ENCODE measurements around the gene ZMYND10. TPM values are rescaled to one million over a fixed set of nuclear protein-coding genes. Genes with fewer than 3 reads are reported as not detected.

ZMYND10 gene
- total RNA-seq, 1 donor from 2014 or later, result 0.39 TPM

DNA sequence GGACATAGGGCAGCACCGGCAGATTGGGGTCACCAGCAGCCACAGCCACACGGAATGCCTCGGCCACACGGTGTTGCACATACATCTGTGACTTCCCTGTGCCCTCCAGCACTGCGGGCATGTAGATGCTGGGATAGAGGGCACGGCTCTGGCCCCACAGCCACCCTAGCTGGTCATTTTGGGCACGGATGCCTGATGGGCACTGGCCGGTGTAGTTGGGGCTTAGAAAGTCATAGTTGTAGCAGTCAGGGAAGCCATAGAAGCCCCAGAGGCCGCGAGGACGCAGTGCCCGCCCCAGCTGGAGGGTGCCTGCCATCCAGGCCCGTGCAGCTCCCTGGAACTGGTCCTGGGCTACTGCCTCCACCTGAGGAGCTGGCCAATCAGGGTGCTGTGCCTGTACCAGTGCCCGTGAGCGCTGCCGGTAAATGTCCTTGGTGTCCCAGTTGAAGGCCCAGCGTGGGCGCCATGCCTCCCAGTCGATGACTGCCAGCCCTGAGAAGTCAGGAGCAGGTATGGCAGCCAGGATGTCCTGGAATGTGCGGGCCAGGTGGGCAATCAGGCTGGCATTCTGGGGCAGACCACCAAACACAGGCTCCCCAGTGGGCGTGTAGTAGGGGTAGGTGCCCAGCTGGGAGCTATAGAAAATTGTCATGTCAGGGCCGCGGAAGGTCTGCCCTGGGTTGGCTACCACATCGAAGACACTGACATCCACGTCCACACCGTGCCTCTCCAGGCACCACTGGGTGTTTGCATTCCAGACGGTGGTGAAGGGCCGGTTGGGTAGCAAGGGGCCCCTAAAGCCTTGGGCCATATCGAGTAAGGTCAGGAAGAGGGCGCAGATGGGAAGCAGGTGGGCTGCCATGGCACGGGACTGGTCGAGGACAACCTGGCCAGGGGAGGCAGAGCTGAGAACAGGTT lies 43.2 kb downstream of the ZMYND10 start:
- Mint-ChIP-seq H3K9me3 (ENCODE audit: unreplicated experiment) (no peaks in the 10 kb centered on the region), H3K27me3 (ENCODE audit: low read depth, unreplicated experiment) (no peaks in the 10 kb centered on the region), H3K36me3 (ENCODE audit: low read depth, unreplicated experiment) (peaks cover 4% of the 10 kb centered on the region), H3K27ac (ENCODE audit: unreplicated experiment) (peak overlapping the region; percentile 69), H3K4me3 (ENCODE audit: unreplicated experiment) (no peak overlapping the region), H3K4me1 (ENCODE audit: low read depth, unreplicated experiment) (peaks cover 11% of the 10 kb centered on the region)
- DNase-seq (ENCODE audit: low read depth) (no peak), FAIRE-seq (no peak)
- no peak overlapping the region for H3K4me3 ChIP-seq (ENCODE audit: insufficient read depth, low read depth, low read length)
- no peaks in the 10 kb centered on the region for H3K27me3 ChIP-seq (ENCODE audit: insufficient read depth, low read length)
- H3K4me1 ChIP-seq (ENCODE audit: insufficient read depth, low read length), result peaks cover 17% of the 10 kb centered on the region
- peaks cover 5% of the 10 kb centered on the region for H3K79me2 ChIP-seq (ENCODE audit: insufficient read depth, low read length)
- TF ChIP-seq EZH2 (IDR thresholded peaks at IDR 0.05; ENCODE audit: insufficient read depth, low read length), result no peak
- TF ChIP-seq, protein P1, sequence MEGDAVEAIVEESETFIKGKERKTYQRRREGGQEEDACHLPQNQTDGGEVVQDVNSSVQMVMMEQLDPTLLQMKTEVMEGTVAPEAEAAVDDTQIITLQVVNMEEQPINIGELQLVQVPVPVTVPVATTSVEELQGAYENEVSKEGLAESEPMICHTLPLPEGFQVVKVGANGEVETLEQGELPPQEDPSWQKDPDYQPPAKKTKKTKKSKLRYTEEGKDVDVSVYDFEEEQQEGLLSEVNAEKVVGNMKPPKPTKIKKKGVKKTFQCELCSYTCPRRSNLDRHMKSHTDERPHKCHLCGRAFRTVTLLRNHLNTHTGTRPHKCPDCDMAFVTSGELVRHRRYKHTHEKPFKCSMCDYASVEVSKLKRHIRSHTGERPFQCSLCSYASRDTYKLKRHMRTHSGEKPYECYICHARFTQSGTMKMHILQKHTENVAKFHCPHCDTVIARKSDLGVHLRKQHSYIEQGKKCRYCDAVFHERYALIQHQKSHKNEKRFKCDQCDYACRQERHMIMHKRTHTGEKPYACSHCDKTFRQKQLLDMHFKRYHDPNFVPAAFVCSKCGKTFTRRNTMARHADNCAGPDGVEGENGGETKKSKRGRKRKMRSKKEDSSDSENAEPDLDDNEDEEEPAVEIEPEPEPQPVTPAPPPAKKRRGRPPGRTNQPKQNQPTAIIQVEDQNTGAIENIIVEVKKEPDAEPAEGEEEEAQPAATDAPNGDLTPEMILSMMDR (IDR thresholded peaks at IDR 0.05; ENCODE audit: insufficient read depth, low read depth, low read length), result no peak
- no peak overlapping the region for H3K4me2 ChIP-seq (ENCODE audit: low read length)
- no peaks in the 10 kb centered on the region for H4K20me1 ChIP-seq (ENCODE audit: insufficient read depth, low read length)
- no peak overlapping the region for H3K9ac ChIP-seq (ENCODE audit: low read length)
- H3K27ac ChIP-seq (ENCODE audit: low read depth, low read length), result no peak overlapping the region
- H3K36me3 ChIP-seq (ENCODE audit: insufficient read depth, low read length), result no peaks in the 10 kb centered on the region
- H2AFZ ChIP-seq (ENCODE audit: low read depth, low read length), result no peak overlapping the region
- no peaks in the 10 kb centered on the region for H3K9me3 ChIP-seq (ENCODE audit: insufficient read depth, low read depth, low read length)

DNA sequence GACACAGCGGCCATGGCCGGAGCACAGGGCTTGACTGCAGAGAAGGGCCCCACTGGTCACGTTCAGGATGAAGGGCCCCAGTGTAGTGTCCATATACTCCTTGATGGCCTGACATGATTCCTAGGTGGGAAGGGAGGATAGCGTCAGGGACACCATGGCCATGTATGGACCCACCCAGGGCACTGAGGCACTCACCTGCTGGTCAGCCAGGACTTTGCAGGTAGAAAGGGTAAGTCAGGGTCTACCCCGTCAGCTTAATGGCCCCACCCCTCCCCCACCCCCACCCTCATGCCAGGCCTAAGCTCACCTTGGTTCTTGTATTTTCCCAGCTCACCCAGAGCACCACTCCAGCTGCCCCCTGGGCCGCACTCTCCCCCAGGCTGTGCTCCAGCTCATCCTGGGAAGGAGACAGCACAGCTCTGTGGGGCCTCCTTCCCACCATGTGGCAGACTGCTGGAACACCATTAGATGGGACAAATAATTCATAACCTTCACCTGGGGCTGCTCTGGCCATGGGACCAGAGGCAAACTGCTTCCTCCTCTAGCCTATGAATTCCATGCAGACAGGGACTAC lies 44.8 kb downstream of the ZMYND10 start:
- Mint-ChIP-seq H3K27me3 (ENCODE audit: low read depth, unreplicated experiment) (no peaks in the 10 kb centered on the region), H3K9me3 (ENCODE audit: unreplicated experiment) (no peaks in the 10 kb centered on the region)
- H4K20me1 ChIP-seq (ENCODE audit: insufficient read depth, low read length), result no peaks in the 10 kb centered on the region

More for the DNA sequence above, 44.8 kb downstream of the ZMYND10 start:
- H3K36me3 Mint-ChIP-seq (ENCODE audit: low read depth, unreplicated experiment), result peaks cover 1% of the 10 kb centered on the region
- H3K4me3 Mint-ChIP-seq (ENCODE audit: unreplicated experiment), result no peak overlapping the region
- Histone ChIP-seq H3K36me3 (ENCODE audit: insufficient read depth, low read length) (no peaks in the 10 kb centered on the region), H3K9me3 (ENCODE audit: insufficient read depth, low read depth, low read length) (no peaks in the 10 kb centered on the region), H3K4me1 (ENCODE audit: insufficient read depth, low read length) (peaks cover 17% of the 10 kb centered on the region), H3K27ac (ENCODE audit: low read depth, low read length) (no peak overlapping the region), H3K4me2 (ENCODE audit: low read length) (peak overlapping the region; percentile 91), H2AFZ (ENCODE audit: low read depth, low read length) (peak overlapping the region; percentile 27), H3K27me3 (ENCODE audit: insufficient read depth, low read length) (no peaks in the 10 kb centered on the region), H3K9ac (ENCODE audit: low read length) (no peak overlapping the region), H3K79me2 (ENCODE audit: insufficient read depth, low read length) (peaks cover 7% of the 10 kb centered on the region), H3K4me3 (ENCODE audit: insufficient read depth, low read depth, low read length) (no peak overlapping the region)
- H3K4me1 Mint-ChIP-seq (ENCODE audit: low read depth, unreplicated experiment), result peaks cover 11% of the 10 kb centered on the region
- DNase-seq (ENCODE audit: low read depth) (no peak), FAIRE-seq (no peak)
- peak overlapping the region; percentile 38 for H3K27ac Mint-ChIP-seq (ENCODE audit: unreplicated experiment)
- no peak for TF ChIP-seq EZH2 (IDR thresholded peaks at IDR 0.05; ENCODE audit: insufficient read depth, low read length)
- TF ChIP-seq, protein P1 (IDR thresholded peaks at IDR 0.05; ENCODE audit: insufficient read depth, low read depth, low read length), result no peak

All from astrocyte (in vitro differentiated cells and primary cell).